ENCODE results near the gene C1orf116. TPM values are rescaled to one million over a fixed set of nuclear protein-coding genes. Genes with fewer than 3 reads are reported as not detected.

Gene C1orf116
- total and polyA plus RNA-seq, 5 experiments from 2014 or later: 0.14 to 0.16 TPM; not detected in 3

Other genes starting within 250 kb of the C1orf116 start
- gene IL20, start 167.1 kb downstream of the C1orf116 start, total RNA-seq: not detected
- not detected for gene IL20, start 167.1 kb downstream of the C1orf116 start, polyA plus RNA-seq
- not detected for gene IL24, start 135.3 kb downstream of the C1orf116 start, total RNA-seq
- gene IL24, start 135.3 kb downstream of the C1orf116 start, polyA plus RNA-seq: 10 to 100 TPM; 16.3 to 29.8 (median 19.3) TPM
- gene FCMR, start 110.8 kb downstream of the C1orf116 start, total RNA-seq: 100 to 1,000 TPM; 742 to 747 TPM
- gene FCMR, start 110.8 kb downstream of the C1orf116 start, polyA plus RNA-seq: 100 to 1,000 TPM; 536 to 869 (median 596) TPM
- gene PIGR, start 86.3 kb downstream of the C1orf116 start, total RNA-seq: not detected
- under 1 TPM in 1 of 3 donors, not detected in 2; 0.03 TPM for gene PIGR, start 86.3 kb downstream of the C1orf116 start, polyA plus RNA-seq
- not detected for gene FCAMR, start 62.3 kb downstream of the C1orf116 start, total RNA-seq
- gene FCAMR, start 62.3 kb downstream of the C1orf116 start, polyA plus RNA-seq: not detected
- gene YOD1, start 18.5 kb upstream of the C1orf116 start, total RNA-seq: 10 to 100 TPM; 11.5 to 12.0 TPM
- gene YOD1, start 18.5 kb upstream of the C1orf116 start, polyA plus RNA-seq: 1 to 10 TPM in 1 of 3 donors, under 1 TPM in 2; 0.70 to 1.3 (median 0.90) TPM
- gene PFKFB2, start 20.5 kb upstream of the C1orf116 start, total RNA-seq: 1 to 10 TPM; 4.7 to 6.5 TPM
- gene PFKFB2, start 20.5 kb upstream of the C1orf116 start, polyA plus RNA-seq: 1 to 10 TPM; 1.0 to 1.3 (median 1.1) TPM
- 1 to 10 TPM in 1 of 2 experiments, under 1 TPM in 1; 0.44 to 1.6 TPM for gene C4BPB, start 56.1 kb upstream of the C1orf116 start, total RNA-seq
- gene C4BPB, start 56.1 kb upstream of the C1orf116 start, polyA plus RNA-seq: under 1 TPM in 1 of 3 donors, not detected in 2; 0.32 TPM
- not detected for gene C4BPA, start 71.5 kb upstream of the C1orf116 start, total RNA-seq
- gene C4BPA, start 71.5 kb upstream of the C1orf116 start, polyA plus RNA-seq: not detected